GM12865 (cell line): ENCODE data around the gene APP.
A peak's percentile ranks its signal among the peaks of the same experiment; 100 is the strongest.

Source experiments
- DNase-seq: peaks from one replicate; pipeline ENCODE4 v3.0.0; 2010; ENCODE audit warnings: low read depth
- H3K4me3 ChIP-seq: 2 replicates; pipeline ENCODE4 v1.5.1; 2011; ENCODE audit warnings: mild to moderate bottlenecking, low read depth, low read length, control low read depth
- CTCF ChIP-seq: IDR thresholded peaks from 2 replicates; pipeline ENCODE4 v1.5.1; 2011; ENCODE audit warnings: low read length, control low read depth, low read depth, inconsistent platforms; ENCODE audit not compliant: insufficient read depth; ENCODE audit errors: missing control alignments

The APP gene

GRCh38 chr21:26194326-26194725, 23.8 kb upstream of the APP start:
- no peak for TF ChIP-seq CTCF
- no peak overlapping the region for H3K4me3 ChIP-seq
- DNase-seq, result no peak

GRCh38 chr21:26191609-26192008, 21.0 kb upstream of the APP start:
- no peak for DNase-seq
- TF ChIP-seq CTCF, result no peak

GRCh38 chr21:26188422-26188821, 17.9 kb upstream of the APP start:
- H3K4me3 ChIP-seq, result no peak overlapping the region
- no peak for DNase-seq
- TF ChIP-seq CTCF, result no peak

More at GRCh38 chr21:26191609-26192008, 21.0 kb upstream of the APP start:
- no peak overlapping the region for H3K4me3 ChIP-seq

- H3K4me3 ChIP-seq, result no peak overlapping the region
- no peak for TF ChIP-seq CTCF
- no peak for DNase-seq
These were observed 14.9 kb upstream of the APP start for GRCh38 chr21:26185446-26185845.

GRCh38 chr21:26185021-26185420, 14.5 kb upstream of the APP start:
- H3K4me3 ChIP-seq, result no peak overlapping the region
- no peak for DNase-seq
- no peak for TF ChIP-seq CTCF

- no peak for DNase-seq
- H3K4me3 ChIP-seq, result no peak overlapping the region
- no peak for TF ChIP-seq CTCF
These were observed 8.9 kb upstream of the APP start for GRCh38 chr21:26179501-26179900.

- TF ChIP-seq CTCF, result no peak
- H3K4me3 ChIP-seq, result no peak overlapping the region
- DNase-seq, result peak; percentile 45
These were observed 7.3 kb upstream of the APP start for GRCh38 chr21:26177746-26178426.
